Measurements from ENCODE around the gene NTMT1. TPM values are rescaled to one million over a fixed set of nuclear protein-coding genes. Genes with fewer than 3 reads are reported as not detected.

Gene NTMT1
- total RNA-seq: 43.1 and 70.9 TPM in 2 replicates

DNA sequence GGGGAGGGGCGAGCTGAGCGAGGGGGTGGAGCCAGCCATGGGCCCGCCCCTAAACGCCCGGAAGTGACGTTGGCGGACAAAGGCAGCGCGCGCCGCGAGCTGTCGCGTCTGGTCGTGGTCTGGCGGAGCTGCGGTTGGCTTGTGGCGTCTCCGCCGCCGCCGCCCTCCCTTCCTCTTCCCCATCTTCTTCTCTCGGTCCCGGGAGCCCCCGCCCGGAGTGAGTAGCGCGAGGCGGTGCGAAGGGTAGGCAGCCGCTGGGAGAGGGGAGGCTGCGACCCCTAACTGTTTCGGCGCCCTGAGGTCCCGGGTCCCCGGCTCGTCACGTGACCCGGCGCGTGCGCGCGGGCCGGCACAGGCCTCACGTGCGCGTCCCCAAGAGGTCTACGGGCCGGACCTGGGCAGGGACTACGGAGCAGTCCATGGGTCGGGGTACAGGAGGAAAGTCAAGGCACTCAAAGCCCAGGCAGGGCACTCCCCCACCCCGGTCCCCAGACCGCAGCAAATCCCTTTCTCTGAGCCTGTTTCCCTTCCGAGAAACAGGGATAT is at the start of gene NTMT1:
Gene NTMT1 (plus strand): TSS at position 85 of the 546 bp plus-strand sequence. CDS start 6,541 bp downstream, outside the sequence.

GRCh38 chr9:129620669-129621295 is 5.2 kb upstream of the NTMT1 start, which contains the start of gene C9orf50:
Gene C9orf50 (minus strand): TSS chr9:129621101. CDS start chr9:129620574, 527 bp downstream.

DNA sequence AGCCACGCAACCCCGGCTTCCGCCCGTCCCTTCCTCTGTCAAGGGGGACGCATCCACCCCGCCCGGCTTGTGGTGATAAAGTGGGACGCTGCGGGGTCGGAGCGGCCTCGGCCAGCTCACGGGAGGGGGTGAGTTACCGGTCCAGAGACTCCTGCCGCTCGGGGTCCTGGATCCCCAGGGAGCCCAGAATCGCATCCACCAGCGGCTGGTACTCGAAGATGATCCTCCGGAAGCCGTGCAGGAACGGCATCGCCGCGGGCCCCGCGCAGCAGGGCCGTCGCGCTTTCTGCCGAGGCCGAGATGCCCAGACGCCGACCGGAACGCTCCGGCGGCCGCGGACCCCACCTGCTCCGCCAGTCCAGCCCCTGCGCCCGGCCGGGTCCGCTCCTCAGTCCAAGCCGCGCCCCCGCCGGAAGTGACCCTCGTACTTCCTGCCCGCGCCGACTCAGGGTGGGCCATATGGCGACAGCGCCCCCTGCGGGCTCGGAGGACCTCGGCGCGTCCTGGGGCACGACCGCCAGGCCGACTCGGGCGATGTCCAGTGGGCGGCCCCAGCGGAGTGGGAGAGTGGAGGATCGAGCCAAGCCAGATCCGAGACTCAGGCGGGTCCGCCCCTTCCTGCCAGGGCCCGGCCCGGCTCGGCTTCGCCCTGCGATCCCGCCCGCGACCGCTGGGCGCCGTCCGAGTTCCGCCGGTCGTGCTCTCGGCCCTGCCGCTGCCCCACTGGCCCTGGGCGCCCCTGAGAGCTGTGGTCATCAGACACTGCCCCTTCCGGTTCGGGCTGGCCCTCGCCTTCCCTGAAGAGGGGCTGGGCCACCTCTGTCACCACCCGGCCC is 16.0 kb downstream of the NTMT1 start, which contains the start of gene ASB6:
Gene ASB6 (minus strand): TSS at position 402 of the 836 bp plus-strand sequence. CDS start 152 bp downstream, at position 250.

DNA sequence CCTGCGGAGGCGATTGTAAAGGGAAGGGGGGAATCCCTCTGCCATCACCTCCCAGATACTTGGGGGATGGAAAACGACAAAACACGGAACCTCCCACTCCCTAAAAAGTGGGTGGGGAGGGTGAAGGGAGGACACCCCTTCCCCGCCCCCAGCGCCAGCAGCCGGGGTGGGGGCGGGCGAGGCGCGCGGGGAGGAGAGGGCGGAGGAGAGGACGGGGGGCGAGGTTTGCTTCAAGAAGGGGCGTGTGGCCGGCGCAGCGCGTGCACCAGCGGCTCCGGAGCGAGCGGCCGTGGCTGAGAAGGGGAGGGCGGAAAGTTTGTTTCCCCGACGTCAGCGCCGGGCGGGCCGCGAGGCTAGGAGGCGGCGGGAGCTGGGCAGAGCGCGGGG is 39.4 kb downstream of the NTMT1 start, which contains the start of gene PRRX2:
Gene PRRX2 (plus strand): TSS at position 259 of the 387 bp plus-strand sequence. CDS start 221 bp downstream, outside the sequence.

Other genes with a start within 250 kb of the NTMT1 start
- 0.12 TPM in 1 of 2 replicates, not detected in the other for gene C9orf50, start 5.1 kb upstream of the NTMT1 start, total RNA-seq
- gene ASB6, start 16.0 kb downstream of the NTMT1 start, total RNA-seq: 12.7 and 17.8 TPM in 2 replicates
- gene PRRX2, start 39.5 kb downstream of the NTMT1 start, total RNA-seq: 2.0 and 3.8 TPM in 2 replicates
- 2.4 and 4.1 TPM in 2 replicates for gene PTGES, start 126.9 kb downstream of the NTMT1 start, total RNA-seq
- gene TOR1B, start 177.0 kb downstream of the NTMT1 start, total RNA-seq: 38.0 and 38.7 TPM in 2 replicates
- gene TOR1A, start 198.0 kb downstream of the NTMT1 start, total RNA-seq: 31.2 and 38.0 TPM in 2 replicates
- 39.0 and 53.2 TPM in 2 replicates for gene C9orf78, start 209.1 kb downstream of the NTMT1 start, total RNA-seq
- gene USP20, start 209.3 kb downstream of the NTMT1 start, total RNA-seq: 9.4 and 13.9 TPM in 2 replicates